HG03280 (cell line): ENCODE data around the gene SPTSSA.
"Not testable (repeated sequence)": the region's sequence is repeated elsewhere in the genome, so short reads cannot be mapped to it uniquely, and the experiment has no call there.

ENCODE experiments used
- ATAC-seq: cut with Tn5 transposase; IDR thresholded peaks from one replicate; pipeline ENCODE4 v1.9.1; 2021; ENCODE audit warnings: mild to moderate bottlenecking, moderate library complexity; ENCODE audit not compliant: unreplicated experiment

Gene SPTSSA, protein sequence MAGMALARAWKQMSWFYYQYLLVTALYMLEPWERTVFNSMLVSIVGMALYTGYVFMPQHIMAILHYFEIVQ

DNA sequence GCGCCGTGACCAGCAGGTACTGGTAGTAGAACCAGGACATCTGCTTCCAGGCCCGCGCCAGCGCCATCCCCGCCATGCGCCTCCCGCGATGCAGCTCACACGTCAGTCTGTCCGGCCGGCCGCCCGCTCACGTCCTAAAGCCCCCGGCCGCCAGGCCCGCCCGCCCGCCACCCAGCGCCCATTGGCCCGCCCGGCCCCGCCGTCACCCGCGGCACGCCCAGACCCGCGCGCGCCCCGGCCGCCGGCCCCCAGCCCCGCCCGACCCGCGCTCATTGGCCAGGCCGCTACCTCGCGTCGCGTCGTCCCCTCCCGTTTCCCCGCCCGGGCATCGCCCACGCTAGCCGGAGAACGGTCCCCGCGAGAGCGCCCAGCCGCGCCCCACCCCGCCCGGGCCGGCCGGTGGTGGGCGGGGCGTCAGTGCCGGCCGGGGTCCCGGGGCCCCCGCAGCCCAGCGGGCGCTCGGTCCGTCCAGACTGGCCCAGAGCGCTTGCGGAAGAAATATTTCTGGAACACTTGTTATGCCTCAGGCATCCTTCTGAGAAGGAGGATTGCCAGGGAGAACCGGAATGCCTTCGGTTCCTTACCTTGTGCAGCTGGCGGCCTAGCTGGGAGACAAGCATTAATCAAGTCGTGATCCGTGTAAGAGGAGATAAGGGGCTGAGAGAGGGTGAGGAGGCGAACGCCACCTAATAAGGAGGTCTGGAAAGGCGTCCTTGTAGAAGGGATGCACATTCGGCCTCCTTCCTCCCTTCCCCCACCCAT lies at the start of gene SPTSSA:
SPTSSA (minus strand) TSS at position 109 of the 762 bp plus-strand sequence; CDS start at position 76, 33 bp downstream.
- ATAC-seq = peak; percentile 94

DNA sequence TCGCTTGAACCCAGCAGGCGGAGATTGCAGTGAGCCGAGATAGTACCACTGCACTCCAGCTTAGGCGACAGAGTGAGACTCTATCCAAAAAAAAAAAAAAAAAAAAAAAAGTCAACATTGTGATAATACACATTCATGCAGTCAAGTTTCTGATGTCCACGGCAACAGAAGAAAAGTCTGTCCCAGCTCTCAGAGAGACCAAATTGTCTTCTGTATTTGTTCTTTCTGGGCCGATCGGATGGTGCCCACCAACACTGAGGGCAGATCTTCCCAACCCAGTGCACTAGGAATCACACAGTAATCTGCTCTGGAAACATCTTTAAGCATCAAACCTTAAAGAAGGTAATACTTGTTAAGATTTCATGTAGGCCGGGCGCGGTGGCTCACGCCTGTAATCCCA lies 45.8 kb upstream of the SPTSSA start:
- ATAC-seq = no peak

DNA sequence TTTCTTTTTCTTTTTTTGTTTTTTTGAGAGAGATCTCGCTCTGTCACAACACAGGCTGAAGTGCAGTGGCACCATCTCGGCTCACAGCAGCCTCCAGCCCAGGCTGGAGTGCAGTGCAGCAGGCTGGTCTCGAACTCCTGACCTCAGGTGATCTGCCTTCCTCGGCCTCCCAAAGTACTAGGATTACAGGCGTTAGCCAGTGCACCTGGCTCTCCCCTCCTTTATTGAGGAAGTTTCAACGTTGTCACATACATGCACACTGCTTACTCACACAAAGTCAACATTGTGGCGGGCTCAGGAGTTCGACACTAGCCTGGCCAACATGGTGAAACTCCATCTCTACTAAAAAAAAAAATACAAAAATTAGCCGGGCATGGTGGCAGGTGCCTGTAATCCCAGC lies 45.4 kb upstream of the SPTSSA start:
- ATAC-seq = no peak

DNA sequence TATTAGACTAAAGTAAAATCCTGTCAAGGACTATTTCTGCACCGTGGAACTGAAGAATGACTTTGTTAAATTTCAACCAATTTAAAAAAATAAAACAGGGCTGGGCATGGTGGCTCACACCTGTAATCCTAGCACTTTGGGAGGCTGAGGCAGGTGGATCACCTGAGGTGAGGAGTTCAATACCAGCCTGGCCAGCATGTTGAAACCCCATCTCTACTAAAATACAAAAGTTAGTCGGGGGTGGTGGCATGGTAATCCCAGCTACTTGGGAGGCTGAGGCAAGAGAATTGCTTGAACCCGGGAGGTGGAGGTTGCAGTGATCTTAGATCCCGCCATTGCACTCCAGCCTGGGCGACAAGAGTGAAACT lies 43.1 kb upstream of the SPTSSA start:
- not testable (repeated sequence) for ATAC-seq

DNA sequence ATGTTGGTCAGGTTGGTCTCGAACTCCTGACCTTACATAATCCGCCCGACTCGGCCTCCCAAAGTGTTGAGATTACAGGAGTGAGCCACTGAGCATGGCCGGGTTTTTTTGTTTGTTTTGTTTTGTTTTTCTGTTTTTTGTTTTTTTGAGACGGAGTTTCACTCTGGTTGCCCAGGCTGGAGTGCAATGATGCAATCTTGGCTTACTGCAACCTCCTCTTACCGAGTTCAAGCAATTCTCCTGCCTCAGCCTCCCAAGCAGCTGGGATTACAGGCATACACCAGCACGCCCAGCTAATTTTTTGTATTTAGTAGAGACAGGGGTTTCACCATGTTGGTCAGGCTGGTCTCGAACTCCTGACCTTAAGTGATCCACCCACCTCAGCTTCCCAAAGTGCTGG lies 42.0 kb upstream of the SPTSSA start:
- not testable (repeated sequence) for ATAC-seq

DNA sequence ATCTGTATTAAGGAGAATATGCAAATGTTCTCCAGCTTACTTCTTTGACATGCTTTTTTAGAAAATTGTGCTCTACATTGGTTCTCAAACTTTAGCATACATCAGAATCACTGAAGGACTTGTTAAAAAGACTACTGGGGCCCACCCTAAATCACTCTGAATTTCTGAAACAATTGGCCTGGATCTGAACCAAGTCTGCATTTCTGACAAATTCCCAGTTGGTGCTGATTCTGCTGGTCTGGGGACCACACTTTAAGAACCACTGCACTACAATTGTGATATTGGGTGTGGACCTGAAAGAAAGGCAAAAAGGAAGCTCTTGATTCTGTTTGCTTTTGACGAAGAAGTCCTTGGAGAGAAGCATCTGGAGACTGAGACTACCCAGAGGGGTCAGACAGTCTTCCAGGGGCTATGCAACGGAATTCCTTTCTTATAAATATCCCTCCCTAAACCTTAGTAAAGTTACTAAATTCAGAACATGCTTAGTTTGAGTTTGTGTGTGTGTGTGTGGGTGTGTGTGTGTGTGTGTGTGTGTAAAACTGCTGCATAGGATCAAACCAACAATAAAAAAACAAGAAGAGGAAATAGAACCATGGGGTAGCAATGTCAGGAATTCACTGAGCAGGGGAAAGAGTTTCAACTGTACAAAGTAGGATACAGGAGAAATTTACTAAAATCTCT lies 40.6 kb upstream of the SPTSSA start:
- no peak for ATAC-seq

DNA sequence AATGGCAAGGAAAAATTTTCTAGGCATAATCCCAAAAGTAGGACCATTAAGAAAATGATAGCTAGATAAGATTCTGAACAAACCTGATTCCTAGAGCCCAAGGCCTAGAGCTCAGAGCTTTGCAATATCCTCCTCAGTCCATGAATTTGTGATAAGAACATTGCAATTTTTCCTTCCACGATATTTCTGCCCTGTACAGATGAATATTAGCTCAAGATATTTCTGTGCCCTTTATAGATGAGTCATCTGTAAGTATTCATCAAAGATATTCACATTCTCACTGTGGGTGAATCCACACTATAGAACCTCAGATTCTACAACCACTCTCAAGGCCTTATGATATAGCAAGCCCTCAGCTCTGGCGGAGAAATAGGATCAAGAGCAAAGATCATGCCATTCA lies 40.0 kb upstream of the SPTSSA start:
- ATAC-seq = no peak

DNA sequence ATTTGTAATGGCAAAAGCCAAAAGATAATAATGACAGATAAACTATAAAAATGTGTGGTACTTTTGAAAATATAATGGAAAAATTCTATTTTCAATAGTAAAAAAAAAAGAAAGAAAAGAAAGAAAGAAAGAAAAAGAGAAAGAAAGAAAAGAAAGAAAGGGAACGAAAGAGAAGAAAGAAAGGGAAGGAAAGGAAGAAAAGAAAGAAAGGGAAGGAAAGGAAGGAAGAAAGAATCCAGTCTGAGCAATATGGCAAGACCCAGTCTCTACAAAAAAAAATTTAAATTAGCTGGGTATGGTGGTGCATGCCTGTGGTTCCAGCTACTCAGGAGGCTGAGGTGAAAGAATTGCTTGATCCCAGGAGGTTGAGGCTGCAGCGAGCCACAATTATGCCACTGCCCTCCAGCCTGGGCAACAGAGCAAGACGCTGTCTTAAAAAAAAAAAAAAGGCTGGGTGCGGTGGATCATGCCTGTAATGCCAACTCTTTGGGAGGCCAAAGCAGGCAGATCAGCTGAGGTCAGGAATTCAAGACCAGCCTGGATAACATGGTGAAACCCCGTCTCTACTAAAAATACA lies 39.1 kb upstream of the SPTSSA start:
- ATAC-seq = no peak

DNA sequence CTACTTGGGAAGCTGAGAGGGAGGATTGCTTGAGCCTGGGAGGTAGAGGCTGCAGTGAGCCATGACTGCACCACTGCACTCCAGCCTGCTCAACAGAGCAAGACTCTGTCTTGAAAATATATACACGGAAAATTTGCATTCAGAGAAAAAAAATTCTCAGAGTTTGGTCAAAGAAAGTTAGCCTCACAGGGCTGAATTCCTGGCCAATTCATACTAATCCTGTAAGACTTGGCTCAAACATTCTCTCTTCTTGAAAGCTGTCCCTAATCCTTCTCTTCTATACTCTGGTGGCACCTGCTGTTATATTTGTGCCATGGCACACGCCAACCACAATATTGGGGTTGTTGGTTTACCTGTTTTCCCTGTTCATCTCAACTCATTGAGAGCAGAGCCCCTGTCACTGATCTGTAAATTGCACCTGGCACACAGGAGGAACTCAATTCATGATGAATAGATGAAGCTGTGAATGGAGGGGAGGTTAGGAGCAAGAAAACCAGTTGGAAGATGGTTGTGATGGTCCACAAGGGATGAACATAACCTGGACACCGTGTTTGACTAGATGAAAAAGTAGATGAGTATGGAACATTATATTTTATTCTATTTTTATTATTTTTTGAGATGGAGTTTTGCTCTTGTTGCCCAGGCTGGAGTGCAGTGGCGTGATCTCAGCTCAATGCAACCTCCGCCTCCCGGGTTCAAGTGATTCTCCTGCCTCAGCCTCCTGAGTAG lies 36.8 kb upstream of the SPTSSA start:
- peak; percentile 66 for ATAC-seq

DNA sequence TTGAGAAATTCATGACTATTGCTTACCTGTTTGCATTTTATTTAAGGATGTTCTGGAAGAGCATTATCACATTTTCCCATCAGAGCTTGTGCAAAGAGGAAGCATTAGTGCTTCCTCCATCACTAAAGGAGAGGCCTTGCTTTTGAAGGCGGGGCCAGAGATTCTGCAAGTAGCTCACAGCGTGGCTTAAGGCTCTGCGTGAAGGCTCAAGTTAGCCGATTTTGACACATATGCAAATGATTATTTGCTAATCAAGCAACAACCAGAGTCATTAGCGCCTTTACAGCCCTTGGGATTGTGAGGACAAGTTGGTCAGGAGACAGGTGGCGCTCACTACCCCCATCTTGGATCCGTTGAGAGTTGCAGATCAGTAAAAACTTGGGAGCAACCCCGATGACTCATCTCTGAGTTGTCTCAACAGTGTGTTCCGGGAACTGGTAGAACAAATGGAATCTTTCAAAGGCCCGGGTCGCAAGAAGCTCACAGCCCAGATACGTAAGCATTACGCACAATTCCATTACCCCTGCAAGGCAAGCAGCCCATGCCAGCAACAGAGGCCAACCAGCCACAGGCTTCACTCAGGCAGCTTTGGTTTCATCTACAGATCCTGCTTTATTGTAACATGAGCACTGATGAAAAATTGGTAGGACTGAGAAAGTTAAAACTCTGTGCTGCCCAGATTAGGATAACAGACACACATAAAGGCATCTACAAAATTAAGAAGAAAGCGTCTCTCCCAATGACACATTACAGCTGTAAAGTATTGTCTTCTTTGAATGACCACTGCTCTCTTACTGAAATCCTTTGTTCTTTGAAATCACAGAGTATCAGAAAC lies 34.9 kb upstream of the SPTSSA start:
- no peak for ATAC-seq

DNA sequence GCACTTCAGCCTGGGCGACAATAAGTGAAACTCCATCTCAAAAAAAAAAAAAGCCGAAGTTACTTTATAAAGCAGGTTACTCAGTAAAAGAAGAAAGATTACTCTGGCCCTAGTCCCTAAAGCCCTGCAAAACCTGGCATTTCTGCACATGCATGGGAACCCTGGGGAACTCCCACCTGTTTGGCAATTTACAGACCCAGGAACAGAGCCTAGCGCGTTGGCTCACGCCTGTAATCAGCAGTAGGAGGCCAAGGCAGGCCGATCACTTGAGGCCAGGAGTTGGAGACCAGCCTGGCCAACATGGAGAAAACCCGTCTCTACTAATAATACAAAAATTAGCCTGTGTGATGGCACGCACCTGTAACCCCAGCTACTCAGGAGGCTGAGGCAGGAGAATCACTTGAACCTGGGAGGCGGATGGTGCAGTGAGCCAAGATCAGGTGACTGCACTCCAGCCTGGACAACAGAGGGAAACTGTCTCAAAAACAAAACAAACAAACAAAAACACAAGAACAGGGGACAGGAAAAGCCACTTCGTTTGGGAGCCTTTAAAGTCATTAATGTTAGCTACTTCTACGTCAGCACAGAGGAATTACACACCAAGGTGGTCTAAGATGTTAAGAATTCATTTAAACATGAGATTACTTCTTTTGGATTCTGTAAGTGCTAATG lies 34.1 kb upstream of the SPTSSA start:
- no peak for ATAC-seq

DNA sequence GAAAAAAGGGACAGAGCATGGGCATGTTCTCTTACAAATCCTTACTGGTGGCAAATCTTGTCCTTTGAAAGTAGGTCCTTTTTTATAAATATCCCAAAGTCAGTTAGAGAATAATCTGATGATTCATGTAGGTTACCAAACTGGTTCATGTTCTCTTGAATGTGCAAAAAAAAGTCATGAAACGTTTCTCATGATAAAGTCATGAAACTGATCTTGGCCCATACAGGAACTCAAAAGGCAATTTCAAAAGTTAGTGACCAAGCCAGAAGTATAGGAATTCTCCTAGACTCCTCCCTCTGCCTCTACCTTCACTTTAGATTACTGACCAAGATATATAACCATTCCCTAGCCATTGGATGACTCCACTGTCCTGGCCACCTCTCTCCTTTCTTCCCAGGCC lies 27.3 kb upstream of the SPTSSA start:
- ATAC-seq = no peak

DNA sequence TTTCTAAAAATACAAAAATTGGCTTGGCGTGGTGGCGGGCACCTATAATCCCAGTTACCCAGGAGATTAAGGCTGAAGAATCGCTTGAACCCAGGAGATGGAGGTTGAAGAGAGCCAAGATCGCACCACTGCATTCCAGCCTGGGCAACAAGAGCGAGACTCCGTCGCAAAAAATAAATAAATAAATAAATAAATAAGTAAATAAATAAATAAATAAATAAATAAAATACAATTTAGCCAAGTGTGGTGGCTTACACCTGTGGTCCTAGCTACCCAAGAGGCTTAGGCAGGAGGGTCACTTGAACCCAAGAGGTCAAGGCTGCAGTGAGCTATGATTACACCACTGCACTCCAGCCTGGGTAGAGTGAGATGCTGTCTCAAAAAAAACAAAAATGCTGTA lies 26.5 kb upstream of the SPTSSA start:
- no peak for ATAC-seq

DNA sequence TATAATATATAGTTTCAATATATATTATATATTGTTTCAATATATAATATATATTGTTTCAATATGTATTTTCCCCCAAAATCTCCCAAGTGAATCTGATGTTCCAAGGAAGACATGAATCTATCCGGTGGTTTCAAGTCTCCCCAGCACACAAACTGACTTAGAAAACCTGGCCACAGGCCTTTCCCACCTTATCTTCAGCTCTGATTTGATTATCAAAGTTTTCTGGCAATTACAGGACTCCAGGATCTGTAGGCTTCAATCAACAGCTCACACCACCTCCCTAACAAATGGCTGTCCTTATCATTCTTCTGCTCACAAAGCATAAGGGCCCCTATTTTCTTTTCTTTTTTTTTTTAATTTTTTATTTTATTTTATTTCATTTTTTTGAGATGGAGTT lies 22.7 kb upstream of the SPTSSA start:
- ATAC-seq = no peak

DNA sequence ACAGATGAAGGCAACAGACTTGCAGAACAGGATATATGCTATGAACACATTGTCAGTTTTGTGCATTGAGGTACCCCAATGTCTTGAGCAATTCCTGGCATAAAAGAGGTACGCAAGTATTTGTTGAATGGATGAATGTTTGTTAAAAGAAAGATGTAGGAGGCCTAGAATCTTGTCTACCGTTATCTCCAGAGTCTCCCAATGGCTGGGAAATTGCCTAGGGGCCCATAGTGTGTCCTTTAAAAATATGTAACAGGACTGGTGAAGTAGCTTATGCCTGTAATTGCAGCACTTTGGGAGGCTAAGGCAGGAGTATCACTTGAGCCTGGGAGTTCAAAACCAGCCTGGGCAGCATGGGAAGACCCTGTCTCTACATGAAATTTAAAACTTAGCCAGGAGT lies 20.4 kb upstream of the SPTSSA start:
- ATAC-seq = no peak

DNA sequence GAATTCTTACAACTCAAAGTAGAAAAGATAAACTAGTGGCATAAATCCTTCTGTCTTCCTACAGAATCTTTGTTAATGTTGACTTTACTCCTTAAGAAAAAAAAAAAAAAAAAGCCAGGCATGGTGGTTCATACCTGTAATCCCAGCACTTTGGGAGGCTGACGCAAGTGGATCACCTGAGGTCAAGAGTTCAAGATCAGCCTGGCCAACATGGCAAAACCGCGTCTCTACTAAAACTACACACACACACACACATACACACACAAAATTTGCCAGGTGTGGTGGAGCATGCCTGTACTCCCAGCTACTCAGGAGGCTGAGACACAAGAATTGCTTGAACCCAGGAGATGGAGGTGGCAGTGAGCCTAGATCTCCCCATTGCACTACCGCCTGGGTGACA lies 17.7 kb upstream of the SPTSSA start:
- no peak for ATAC-seq

DNA sequence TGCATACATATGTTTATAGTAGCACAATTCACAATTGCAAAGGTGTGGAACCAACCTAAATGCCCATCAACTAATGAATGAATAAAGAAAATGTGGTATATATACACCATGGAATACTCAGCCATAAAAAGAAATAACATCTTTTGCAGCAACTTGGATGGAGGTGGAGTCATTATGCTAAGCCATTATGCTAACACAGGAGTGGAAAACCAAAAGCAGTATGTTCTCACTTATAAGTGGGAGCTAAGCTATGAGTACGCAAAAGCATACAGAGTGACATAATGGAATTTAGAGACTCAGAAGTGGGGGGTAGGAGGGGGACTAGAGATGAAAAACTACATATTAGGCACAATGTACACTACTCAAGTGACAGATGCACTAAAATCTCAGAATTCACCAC lies 16.2 kb upstream of the SPTSSA start:
- ATAC-seq = no peak

DNA sequence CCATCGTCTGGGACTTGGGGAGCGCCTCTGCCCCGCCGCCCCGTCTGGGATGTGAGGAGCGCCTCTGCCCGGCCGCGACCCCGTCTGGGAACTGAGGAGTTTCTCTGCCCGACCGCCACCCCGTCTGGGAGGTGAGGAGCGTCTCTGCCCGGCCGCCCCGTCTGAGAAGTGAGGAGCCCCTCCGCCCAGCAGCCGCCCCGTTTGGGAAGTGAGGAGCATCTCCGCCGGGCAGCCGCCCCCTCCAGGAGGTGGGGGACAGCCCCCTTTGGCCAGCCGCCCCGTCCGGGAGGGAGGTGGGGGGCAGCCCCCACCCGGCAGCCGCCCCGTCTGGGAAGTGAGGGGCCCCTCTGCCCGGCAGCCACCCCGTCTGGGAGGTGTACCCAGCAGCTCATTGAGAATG lies 14.0 kb upstream of the SPTSSA start:
- ATAC-seq = not testable (repeated sequence)

DNA sequence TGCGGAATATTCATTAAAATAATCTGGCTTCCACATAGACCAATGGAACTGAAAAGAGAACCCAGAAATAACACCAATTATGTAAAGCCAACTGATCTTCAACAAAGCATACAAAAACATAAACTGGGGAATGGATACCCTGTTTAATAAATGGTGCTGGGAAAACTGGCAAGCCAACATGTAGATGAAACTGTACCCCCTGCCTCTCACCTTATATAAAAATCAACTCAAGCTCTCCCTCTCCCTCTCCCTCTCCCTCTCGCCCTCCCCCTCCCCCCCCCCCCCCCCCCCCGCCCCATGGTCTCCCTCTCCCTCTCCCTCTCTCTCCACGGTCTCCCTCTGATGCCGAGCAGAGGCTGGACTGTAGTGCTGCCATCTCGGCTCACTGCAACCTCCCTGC lies 13.1 kb upstream of the SPTSSA start:
- no peak for ATAC-seq

DNA sequence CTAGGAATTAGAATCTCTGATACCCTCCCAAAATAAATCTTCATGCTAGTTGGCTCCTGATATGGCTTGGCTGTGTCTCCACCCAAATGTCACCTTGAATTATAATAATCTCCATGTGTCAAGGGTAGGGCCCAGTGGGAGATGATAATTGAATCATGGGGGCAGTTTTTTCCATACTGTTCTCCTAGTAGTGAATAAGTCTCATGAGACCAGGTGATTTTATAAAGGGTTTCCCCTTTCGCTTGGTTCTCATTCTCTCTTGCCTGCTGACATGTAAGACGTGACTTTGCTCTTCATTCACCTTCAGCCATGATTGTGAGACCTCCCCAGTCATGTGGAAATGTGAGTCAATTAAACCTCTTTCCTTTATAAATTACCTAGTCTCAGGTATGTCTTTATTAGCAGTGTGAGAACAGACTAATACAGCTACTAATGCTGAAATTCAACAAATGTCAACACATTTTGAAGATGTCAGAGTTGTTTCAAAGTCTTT lies 12.2 kb upstream of the SPTSSA start:
- ATAC-seq = no peak
